Hippocampal formation (tissue), 2 donors: Measurements from ENCODE around the gene KRTAP5-2.
A peak's percentile ranks its signal among the peaks of the same experiment; 100 is the strongest.
"Not testable (repeated sequence)": the region's sequence is repeated elsewhere in the genome, so short reads cannot be mapped to it uniquely, and the experiment has no call there.

ENCODE experiments used
- DNase-seq, 2 donors: peaks; one replicate each; lab custom pipeline; 2025; lab: John Stamatoyannopoulos, UW

KRTAP5-2 gene

GRCh38 chr11:1628506-1629325 is 30.6 kb upstream of the KRTAP5-2 start:
- DNase-seq = peak in 1 of 2 donors; percentile 35

GRCh38 chr11:1625541-1625940 is 27.4 kb upstream of the KRTAP5-2 start:
- no peak for DNase-seq

GRCh38 chr11:1624621-1625020 is 26.5 kb upstream of the KRTAP5-2 start:
- DNase-seq = no peak

DNA sequence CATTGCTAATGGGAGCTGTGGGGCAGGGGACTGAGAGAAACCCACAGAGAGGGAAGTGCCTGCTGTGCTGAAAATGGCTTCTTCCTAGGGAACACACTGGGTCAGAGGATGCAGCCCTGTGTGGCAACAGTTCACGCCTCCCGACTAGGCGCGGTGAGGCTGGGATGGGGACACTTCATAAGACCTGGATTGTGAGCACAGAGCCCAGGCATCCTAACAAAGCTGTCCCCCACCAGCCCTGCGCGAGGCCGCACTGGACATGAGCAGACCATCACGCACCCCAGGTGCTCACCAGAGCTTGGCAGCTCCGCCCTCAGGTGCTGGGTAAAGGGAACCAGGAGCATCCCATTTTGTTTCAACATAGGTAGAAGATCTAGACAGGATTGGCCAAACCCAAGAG is 25.6 kb upstream of the KRTAP5-2 start:
- no peak for DNase-seq

DNA sequence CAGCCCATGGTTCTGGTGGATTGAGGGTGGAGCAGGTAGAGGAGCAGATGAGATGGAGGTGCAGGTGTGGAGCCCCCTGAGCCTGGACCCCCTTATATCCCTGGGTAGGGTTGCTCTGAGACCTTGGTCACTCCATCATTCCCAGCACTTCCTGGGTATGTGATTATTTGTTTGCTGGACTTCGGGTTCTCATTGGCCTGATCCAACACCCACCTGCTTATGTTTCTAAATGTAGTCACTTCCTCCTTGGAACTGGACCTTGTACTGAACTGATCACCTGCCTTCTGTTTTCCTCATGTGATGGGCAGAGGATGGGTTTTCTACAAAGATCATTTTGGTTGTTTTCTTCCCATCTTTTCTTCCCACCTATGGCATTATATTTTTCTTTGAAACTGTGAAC is 24.0 kb upstream of the KRTAP5-2 start, which contains the start of gene KRTAP5-4:
TSS of gene KRTAP5-4 (minus strand) at position 53 of the 400 bp plus-strand sequence. CDS start at position 8, 45 bp downstream.
- no peak for DNase-seq

DNA sequence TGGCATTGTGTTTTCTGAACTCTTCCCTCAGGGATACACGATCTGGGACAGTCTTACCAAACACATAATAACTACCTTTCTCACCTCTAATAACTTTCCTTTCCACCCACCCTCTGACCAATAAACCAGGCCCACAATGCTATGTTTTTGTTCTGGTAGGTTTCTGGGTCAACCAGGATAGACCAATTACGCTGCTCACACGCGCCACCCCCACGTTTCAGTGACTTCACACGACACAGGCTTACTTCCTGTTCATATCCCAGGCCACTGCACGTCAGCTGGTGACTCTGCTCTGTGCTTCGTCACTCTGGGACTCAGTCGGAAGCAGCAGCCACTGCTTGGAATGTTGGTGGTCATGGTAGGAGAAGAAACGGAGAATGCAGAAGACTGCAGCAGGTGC is 21.4 kb upstream of the KRTAP5-2 start:
- DNase-seq = no peak

DNA sequence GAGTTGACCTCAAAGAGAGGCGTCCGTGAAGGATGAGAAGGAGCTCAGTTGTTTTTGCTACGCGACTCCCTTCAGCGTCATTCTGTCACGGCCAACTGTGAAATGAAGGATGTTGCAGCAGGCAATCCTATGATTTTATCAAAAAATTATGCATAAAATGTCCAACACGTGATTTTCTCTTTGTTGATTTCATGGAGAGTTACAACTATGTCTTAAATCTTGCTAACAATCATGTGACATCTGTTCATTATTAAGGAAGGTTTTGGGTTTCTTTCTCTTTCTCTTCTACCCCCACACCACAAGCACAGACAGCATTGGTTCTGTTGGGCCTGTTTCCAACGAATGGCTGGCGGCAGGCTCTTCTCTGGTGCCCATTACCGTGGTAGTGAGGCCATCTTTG is 20.1 kb upstream of the KRTAP5-2 start:
- no peak for DNase-seq

DNA sequence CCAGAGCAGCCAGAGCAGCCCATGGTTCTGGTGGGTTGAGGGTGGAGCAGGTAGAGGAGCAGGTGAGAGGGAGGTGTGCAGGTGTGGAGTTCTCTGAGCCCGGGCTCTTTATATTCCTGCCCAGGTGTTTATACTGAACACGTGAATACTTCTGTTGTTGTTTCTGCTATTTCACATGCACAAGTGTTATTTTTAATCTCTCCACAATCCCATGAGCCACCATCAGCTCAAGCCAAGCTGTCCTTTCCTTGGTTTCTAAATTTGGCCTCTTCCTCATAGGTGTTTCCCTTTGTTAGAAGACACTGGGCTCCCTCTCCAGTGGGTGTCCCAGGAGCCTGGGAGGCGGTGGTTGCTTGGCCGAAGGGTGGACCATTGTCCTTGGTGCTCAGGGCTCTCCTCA is 10.3 kb upstream of the KRTAP5-2 start, which contains the start of gene KRTAP5-3:
TSS of gene KRTAP5-3 (minus strand) at position 101 of the 400 bp plus-strand sequence. CDS start at position 23, 78 bp downstream.
- no peak for DNase-seq

DNA sequence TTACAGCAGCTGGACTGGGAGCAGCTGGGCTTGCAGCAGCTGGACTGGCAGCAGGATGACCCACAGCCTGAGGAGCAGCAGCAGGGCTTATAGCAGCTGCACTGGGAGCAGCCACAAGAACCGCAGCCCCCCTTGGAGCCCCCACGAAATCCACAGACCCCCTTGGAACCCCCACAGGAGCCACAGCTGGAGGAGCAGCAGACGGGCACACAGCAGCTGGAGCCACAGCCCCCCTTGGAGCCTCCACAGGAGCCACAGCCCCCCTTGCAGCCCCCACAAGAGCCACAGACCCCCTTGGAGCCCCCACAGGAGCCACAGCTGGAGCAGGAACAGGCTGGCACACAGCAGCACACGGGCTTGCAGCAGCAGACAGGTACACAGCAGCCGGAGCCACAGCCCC is 9.8 kb upstream of the KRTAP5-2 start:
- DNase-seq = not testable (repeated sequence)

GRCh38 chr11:1607156-1607845 is 9.2 kb upstream of the KRTAP5-2 start:
- not testable (repeated sequence) for DNase-seq

GRCh38 chr11:1605923-1606322 is 7.8 kb upstream of the KRTAP5-2 start:
- DNase-seq = not testable (repeated sequence)

- DNase-seq = no peak
Observed at GRCh38 chr11:1604711-1605110, 6.6 kb upstream of the KRTAP5-2 start.

DNA sequence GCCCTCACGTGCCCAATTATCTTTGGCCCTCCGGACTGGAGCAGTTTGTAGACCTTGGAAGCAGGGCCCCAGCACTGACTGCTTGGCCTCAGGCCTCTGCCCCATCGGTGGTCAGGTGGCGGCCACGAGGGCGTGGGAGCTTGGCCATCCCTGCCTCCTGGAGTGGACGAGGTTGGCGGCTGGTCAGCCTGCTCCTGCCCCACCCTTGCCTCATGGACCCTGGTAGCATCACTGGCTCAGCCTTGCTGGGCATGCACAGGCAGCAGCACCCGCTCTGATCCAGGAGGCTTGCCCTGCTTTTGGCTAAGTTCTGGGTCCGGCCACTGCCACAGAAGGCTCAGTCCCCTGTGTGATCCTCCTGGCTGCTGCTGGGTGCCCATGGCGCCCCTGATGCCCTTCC is 6.1 kb upstream of the KRTAP5-2 start:
- no peak for DNase-seq

GRCh38 chr11:1603629-1604028 is 5.5 kb upstream of the KRTAP5-2 start:
- no peak for DNase-seq

DNA sequence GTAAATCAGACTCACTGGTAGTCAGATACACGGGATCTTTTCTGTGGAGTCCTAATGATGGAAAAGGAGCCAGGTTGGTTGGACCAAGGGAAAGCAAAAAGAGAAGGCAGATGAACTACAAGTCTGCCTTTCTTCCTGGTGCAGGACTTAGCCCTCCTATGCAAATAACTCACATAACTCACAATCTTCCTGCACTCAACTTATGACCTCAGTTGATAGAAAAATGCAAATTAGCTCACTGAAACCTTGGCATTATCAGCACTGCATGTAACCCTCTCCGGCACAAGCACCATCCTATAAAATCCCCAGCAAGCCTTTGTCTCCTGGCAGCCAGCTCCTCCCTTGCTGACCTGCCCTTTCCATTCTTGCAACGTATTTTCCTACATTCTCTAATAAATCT is 3.6 kb upstream of the KRTAP5-2 start:
- not testable (repeated sequence) for DNase-seq

DNA sequence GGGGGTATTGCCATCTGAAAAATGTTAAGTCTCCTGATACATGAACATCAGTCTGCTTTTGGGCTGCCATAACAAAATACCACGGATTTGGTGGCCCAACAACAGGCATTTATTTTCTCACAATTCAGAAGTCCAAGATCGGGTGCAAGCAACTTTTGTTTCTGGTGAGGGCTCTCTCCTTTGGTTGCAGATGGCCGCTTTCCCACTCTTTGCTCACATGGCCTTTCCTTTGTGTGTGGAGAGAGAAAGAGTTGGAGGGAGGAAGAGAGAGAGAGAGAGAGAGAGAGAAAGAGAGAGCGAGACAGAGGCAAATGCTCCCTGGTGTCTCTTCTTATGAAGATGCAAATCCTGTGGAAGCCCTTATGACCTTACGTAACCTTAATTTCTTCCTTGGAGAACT is 2.5 kb upstream of the KRTAP5-2 start:
- no peak for DNase-seq

DNA sequence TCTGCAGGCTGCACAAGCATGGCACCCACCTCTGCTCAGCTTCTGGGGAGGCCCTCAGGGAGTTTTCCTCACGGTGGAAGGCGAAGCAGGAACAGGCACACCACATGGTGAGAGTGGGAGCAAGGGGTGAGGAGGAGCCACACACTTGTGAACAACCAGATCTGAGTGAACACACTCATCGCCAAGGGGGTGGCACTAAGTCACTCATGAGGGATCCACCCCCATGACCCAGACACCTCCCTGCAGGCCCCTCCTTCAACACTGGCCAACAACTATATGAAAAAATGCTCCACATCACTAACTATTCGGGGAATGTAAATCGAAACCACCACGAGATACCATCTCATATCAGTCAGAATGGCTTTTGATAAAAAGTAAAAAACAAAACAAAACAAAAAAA is 722 bp upstream of the KRTAP5-2 start:
- no peak for DNase-seq

- not testable (repeated sequence) for DNase-seq
Observed at GRCh38 chr11:1598406-1598805, 312 bp upstream of the KRTAP5-2 start.

DNA sequence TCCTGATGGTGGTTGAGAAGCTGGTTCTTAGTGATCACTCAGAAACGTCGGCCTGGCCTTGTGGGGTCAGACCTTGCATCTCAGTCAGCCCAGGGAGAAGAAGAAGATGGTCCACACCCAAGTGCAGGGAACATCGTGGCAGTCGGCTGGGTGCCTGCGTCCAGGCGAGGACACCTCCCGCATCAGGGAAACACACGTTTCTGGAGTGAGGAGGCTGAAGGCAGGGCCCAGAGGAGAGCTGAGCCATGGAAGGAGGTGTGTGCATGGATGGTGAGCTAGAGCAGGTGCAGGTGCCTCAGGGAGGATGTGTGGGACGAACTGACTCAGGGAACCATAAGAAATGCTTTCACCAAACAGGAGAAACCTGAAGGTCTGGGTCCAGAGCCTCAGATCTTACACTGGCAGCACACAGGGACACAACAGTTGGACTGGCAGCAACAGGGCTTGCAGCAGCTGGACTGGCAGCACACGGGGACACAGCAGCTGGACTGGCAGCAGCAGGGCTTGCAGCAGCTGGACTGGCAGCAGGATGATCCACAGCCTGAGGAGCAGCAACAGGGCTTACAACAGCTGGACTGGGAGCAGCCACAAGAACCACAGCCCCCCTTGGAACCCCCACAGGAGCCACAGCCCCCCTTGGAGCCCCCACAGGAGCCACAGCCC is 632 bp downstream of the KRTAP5-2 start:
- no peak for DNase-seq

DNA sequence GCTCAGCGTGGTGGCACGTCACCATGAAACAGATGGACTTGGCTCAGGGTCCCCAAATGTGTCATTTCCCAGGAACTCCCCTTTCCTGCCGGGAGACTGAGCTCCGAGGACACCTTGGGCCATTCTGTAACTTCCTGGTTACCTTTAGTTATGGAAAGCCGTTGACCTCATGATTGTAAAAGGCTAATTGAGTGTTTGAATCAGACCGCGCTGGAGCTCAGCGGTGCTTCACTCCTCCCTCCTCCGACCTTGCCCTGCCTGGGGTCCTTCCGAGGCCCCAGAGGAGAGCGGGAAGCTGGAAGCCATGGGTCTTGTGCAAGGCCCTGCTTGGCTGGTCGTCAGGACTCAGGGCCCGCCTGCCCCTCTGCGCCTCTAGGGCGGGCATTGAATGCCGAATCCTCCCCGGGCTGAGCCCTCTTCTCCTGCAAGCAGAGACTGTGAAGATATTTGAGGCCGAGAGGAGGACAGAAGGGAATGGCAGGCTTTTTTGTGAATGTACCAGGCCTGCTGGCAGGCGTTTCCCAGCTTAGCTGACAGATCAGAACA is 1.4 kb downstream of the KRTAP5-2 start:
- DNase-seq = not testable (repeated sequence)

GRCh38 chr11:1595994-1596575 is 2.0 kb downstream of the KRTAP5-2 start:
- not testable (repeated sequence) for DNase-seq

DNA sequence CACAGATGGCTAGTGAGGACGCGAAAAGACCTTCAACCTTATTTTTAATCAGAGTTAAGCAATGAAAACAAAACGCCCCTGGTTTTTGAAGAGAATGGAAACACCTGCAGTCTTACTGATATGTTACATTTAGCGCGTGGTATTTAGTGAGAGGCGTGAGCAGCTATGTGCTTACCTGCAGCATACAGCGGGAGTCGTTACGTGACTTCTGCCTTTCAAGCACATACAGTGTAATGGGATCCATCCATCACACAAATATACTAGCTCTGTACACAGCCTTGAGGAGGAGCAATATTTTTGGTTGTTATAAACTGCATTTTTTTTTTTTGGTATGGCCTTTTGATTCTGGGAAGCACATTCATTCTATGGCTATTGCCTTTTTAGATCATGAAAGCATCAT is 5.5 kb downstream of the KRTAP5-2 start:
- no peak for DNase-seq
